Measurements from ENCODE around the gene INO80B.

INO80B gene

GRCh38 chr2:74502147-74502719 lies 47.3 kb downstream of the INO80B start:
- no peak for DNase-seq (ENCODE audit: low spot score)
- TF ChIP-seq, protein P1, sequence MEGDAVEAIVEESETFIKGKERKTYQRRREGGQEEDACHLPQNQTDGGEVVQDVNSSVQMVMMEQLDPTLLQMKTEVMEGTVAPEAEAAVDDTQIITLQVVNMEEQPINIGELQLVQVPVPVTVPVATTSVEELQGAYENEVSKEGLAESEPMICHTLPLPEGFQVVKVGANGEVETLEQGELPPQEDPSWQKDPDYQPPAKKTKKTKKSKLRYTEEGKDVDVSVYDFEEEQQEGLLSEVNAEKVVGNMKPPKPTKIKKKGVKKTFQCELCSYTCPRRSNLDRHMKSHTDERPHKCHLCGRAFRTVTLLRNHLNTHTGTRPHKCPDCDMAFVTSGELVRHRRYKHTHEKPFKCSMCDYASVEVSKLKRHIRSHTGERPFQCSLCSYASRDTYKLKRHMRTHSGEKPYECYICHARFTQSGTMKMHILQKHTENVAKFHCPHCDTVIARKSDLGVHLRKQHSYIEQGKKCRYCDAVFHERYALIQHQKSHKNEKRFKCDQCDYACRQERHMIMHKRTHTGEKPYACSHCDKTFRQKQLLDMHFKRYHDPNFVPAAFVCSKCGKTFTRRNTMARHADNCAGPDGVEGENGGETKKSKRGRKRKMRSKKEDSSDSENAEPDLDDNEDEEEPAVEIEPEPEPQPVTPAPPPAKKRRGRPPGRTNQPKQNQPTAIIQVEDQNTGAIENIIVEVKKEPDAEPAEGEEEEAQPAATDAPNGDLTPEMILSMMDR (IDR thresholded peaks at IDR 0.05; ENCODE audit: borderline replicate concordance, control extremely low read depth, extremely low read depth, insufficient read depth, missing control alignments): no peak
- in situ Hi-C loops (cut with MboI; ENCODE audit: low sequenced_read_pairs, unreplicated experiment): no loop called here

DNA sequence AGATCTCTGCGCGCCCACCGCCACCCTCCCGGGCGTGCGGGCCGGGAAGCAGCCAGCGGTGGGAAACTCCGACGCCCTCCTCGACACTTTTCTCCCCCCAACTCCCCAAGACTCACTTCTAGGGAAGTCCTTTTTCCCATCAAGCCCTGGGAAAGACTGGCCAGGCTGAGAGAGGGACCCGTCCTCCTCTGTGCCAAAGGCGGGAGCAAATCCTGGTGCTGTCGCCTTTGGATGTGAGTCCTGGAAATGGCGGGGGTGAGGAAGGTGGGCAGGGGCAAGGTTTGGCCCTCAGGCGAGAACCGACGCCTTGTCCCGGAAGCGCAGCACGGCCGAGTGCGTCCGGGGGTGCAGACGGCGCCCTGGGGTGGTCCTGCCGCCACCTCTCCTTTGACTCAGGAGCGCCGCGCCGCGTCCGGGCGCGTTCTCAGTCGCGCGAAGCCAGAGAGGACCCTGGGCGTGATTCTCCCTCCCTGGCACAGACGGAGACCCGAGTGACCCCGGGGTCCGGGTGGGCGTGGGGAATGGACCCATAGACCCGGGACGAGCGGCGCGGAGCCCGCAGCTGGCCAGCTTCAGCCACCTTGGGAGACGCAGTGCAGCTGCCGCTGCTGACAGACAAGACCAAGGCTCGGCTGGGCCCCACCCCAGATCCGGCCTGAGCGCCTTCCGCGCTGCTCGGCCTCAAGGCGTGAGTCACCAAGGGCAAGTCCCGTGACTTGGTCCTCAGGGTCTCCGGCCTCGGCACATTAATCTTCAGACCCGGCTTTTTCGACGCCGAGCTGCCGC lies 48.0 kb downstream of the INO80B start:
- in situ Hi-C loops (cut with MboI; ENCODE audit: low sequenced_read_pairs, unreplicated experiment): no loop called here
- TF ChIP-seq, protein P1 (IDR thresholded peaks at IDR 0.05; ENCODE audit: borderline replicate concordance, control extremely low read depth, extremely low read depth, insufficient read depth, missing control alignments): peak; percentile 46
- DNase-seq (ENCODE audit: low spot score): peak; percentile 86

GRCh38 chr2:74503506-74504475 lies 48.9 kb downstream of the INO80B start:
- in situ Hi-C loops (cut with MboI; ENCODE audit: low sequenced_read_pairs, unreplicated experiment): no loop called here
- no peak for DNase-seq (ENCODE audit: low spot score)
- TF ChIP-seq, protein P1 (IDR thresholded peaks at IDR 0.05; ENCODE audit: borderline replicate concordance, control extremely low read depth, extremely low read depth, insufficient read depth, missing control alignments): no peak

GRCh38 chr2:74504591-74504990 lies 49.7 kb downstream of the INO80B start:
- no peak for DNase-seq (ENCODE audit: low spot score)
- in situ Hi-C loops (cut with MboI; ENCODE audit: low sequenced_read_pairs, unreplicated experiment): no loop called here
- TF ChIP-seq, protein P1 (IDR thresholded peaks at IDR 0.05; ENCODE audit: borderline replicate concordance, control extremely low read depth, extremely low read depth, insufficient read depth, missing control alignments): no peak

- in situ Hi-C loops (cut with MboI; ENCODE audit: low sequenced_read_pairs, unreplicated experiment): no loop called here
- DNase-seq (ENCODE audit: low spot score): no peak
- TF ChIP-seq, protein P1 (IDR thresholded peaks at IDR 0.05; ENCODE audit: borderline replicate concordance, control extremely low read depth, extremely low read depth, insufficient read depth, missing control alignments): no peak
Measured at GRCh38 chr2:74505448-74506246, 50.8 kb downstream of the INO80B start.
